ENCODE results near the gene BTG1.

DNA sequence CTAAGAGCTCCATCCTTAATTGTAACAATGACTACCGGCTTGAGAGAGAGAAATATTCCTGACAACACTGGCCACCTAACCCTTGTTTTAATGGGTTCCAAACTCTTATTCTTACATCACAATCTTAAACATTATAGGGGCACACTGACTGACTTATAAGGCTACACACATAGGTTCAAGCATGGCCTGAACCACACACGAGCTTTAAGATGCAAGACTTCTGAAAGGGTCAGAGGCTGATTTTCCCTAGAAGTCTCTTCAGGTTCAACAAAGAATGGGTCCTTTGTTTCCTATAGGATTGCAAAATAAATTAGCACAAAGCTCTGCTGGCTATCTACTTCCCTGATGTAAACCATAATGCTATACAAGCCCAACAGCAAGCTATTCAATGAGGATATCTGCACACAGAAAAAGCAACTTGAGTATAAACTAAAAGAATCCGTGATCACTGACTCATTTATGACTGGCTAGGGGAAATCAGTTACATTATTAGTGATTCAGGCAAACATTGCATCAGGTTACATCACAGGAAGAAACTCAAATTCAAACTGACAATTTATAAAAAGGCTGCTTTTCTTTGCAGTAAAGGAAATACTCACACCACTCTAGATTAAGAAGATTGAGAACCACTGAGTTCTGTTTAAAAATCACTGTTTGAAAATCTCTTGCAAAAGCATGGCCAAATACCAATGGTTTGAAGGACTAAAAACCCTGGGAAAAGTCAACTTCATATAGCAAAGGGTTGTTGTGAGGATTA, 8.5 kb downstream of the BTG1 start:
- TF ChIP-seq, protein P1, sequence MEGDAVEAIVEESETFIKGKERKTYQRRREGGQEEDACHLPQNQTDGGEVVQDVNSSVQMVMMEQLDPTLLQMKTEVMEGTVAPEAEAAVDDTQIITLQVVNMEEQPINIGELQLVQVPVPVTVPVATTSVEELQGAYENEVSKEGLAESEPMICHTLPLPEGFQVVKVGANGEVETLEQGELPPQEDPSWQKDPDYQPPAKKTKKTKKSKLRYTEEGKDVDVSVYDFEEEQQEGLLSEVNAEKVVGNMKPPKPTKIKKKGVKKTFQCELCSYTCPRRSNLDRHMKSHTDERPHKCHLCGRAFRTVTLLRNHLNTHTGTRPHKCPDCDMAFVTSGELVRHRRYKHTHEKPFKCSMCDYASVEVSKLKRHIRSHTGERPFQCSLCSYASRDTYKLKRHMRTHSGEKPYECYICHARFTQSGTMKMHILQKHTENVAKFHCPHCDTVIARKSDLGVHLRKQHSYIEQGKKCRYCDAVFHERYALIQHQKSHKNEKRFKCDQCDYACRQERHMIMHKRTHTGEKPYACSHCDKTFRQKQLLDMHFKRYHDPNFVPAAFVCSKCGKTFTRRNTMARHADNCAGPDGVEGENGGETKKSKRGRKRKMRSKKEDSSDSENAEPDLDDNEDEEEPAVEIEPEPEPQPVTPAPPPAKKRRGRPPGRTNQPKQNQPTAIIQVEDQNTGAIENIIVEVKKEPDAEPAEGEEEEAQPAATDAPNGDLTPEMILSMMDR (IDR thresholded peaks at IDR 0.05 in 8 of 11, conservative IDR thresholded peaks at IDR 0.05 in 3 of 11): no peak
- TF ChIP-seq POLR2AphosphoS5 (IDR thresholded peaks at IDR 0.05) (peak in 1 of 3 donors; percentile 15), POLR2A (IDR thresholded peaks at IDR 0.05) (no peak)
